Suprapubic skin (tissue), 4 donors: Measurements from ENCODE around the gene ARFRP1. TPM values are rescaled to one million over a fixed set of nuclear protein-coding genes. Genes with fewer than 3 reads are reported as not detected.

Experiments
- DNase-seq, 2 donors: peaks; one replicate each; pipeline ENCODE4 v3.0.0-alpha.2; 2019; ENCODE audit warnings: low spot score in 2 of 2
- H3K27ac ChIP-seq: fragments of 200-600 bp; sonication (generic); one replicate; pipeline ENCODE4 v1.5.1; 2019
- H3K27me3 ChIP-seq: fragments of 200-600 bp; sonication (generic); one replicate; pipeline ENCODE4 v1.5.1; 2019
- H3K36me3 ChIP-seq: fragments of 200-600 bp; sonication (generic); one replicate; pipeline ENCODE4 v1.5.1; 2019
- H3K4me1 ChIP-seq: fragments of 200-600 bp; sonication (generic); one replicate; pipeline ENCODE4 v1.5.1; 2019
- H3K4me3 ChIP-seq: fragments of 200-600 bp; sonication (generic); one replicate; pipeline ENCODE4 v1.5.1; 2019; ENCODE audit warnings: mild to moderate bottlenecking
- H3K9me3 ChIP-seq: fragments of 200-600 bp; sonication (generic); one replicate; pipeline ENCODE4 v1.5.1; 2019
- EP300 ChIP-seq: sonication (generic); formaldehyde crosslinking; IDR thresholded peaks from one replicate; pipeline ENCODE4 v1.6.1; 2017; ENCODE audit warnings: antibody characterized with exemption
- POLR2A ChIP-seq, 2 donors: fragments of 450-650 bp; IDR thresholded peaks; one replicate each; pipeline ENCODE4 v1.6.1; 2017; ENCODE audit warnings: antibody characterized with exemption in 2 of 2, mild to moderate bottlenecking in 2 of 2, moderate library complexity in 2 of 2
- POLR2AphosphoS5 ChIP-seq, 3 donors: sonication (generic); formaldehyde crosslinking; IDR thresholded peaks; one replicate each; pipeline ENCODE4 v1.6.1; 2017; ENCODE audit warnings: antibody characterized with exemption in 3 of 3
- WGBS: methylation state at CpG from one replicate; pipeline ENCODE4 v1.1.5; 2018; 5-methylcytosine and 5-hydroxymethylcytosine counted together
- total RNA-seq, 4 donors: library from RNA; depleted of rRNA; stranded (reverse); fragments of >200 nt; gene quantifications; one replicate each; pipeline ENCODE4 v1.1.0, GENCODE V29; 2016
- TF ChIP-seq, protein P1 (sequence below), 2 donors: fragments of 200-600 bp in 1 of 2; fragments of 450-650 bp in 1 of 2; sonication (generic) in 1 of 2; IDR thresholded peaks; one replicate each; pipeline ENCODE4 v1.5.1; 2016 to 2019; ENCODE audit warnings: antibody characterized with exemption in 2 of 2, mild to moderate bottlenecking in 1 of 2, moderate library complexity in 1 of 2

ARFRP1 gene
- total RNA-seq, 4 donors from 2014 or later, result 22.1 to 31.9 (median 27.6) TPM

DNA sequence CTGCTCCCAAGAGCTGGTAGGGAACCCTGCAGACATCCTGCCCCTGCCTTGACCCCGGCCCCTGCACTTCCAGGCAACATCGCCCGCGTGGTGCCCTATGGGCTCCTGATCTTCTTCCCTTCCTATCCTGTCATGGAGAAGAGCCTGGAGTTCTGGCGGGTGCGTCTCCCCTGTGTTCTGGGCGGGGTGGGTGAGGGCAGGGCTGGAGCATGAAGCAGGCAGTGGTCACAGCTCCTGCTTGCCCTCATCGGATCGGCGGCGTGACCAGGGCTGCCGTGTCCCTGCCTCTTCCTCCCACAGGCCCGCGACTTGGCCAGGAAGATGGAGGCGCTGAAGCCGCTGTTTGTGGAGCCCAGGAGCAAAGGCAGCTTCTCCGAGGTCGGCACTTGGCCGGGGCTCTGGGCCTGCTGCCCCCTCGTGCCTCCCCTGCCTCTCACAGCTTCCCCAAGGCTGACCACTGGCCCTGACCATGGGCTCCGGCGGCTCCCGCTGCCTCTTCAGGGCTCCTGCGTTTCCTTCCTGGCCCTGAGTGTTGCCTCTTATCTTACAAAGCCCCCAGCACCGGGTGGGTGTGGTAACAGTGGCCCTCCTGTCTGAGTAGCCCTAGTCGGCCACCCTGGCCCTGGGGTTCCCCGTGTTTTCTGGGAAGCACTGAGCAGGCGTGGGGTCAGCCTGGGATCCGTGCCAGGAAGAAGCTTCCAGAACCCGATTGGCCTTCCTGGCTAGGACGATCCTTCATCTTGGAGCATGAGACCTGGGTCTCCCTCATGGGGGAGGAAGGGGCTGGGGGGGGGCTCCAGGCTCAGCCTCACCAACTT, 19.3 kb downstream of the ARFRP1 start:
- H3K4me1 ChIP-seq, result peaks cover 76% of the 10 kb centered on the region

DNA sequence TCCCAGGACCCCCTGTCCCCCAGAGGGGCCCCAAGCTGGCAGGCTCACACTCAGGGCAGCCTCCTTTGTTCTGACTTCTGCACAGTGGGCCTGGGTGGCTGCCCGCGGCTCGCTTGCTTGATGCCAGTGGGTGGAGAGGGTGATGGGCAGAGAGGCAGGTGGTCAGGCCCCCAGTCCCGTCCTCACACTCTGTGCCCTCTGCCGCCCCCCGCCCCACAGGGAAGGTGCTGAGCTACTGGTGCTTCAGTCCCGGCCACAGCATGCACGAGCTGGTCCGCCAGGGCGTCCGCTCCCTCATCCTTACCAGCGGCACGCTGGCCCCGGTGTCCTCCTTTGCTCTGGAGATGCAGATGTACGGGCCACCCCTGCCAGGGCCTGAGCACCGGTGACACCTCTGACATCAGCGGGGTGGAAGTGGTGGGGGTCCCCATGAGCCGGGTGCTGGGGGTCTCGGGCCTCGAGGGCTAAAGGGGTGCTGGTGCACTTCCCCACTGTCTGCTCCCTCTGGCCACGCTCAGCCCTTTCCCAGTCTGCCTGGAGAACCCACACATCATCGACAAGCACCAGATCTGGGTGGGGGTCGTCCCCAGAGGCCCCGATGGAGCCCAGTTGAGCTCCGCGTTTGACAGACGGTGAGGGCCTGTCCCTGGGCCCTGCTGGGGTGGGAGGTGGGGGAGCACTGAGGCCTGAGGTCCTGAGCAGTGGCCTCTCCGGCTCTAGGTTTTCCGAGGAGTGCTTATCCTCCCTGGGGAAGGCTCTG, 20.2 kb downstream of the ARFRP1 start:
- Histone ChIP-seq H3K4me3 (no peak overlapping the region), H3K27me3 (no peaks in the 10 kb centered on the region), H3K9me3 (no peaks in the 10 kb centered on the region), H3K4me1 (peaks cover 80% of the 10 kb centered on the region), H3K36me3 (no peaks in the 10 kb centered on the region), H3K27ac (peak overlapping the region; percentile 90)
- WGBS, result 85% methylated on average over 8 of the region's 29 CpGs
- TF ChIP-seq POLR2AphosphoS5 (IDR thresholded peaks at IDR 0.05), result no peak
- DNase-seq, result no peak

More for the DNA sequence above, 19.3 kb downstream of the ARFRP1 start:
- H3K9me3 ChIP-seq, result no peaks in the 10 kb centered on the region
- no peaks in the 10 kb centered on the region for H3K36me3 ChIP-seq
- WGBS, result 68% methylated on average over 8 of the region's 31 CpGs
- H3K4me3 ChIP-seq, result no peak overlapping the region
- H3K27me3 ChIP-seq, result no peaks in the 10 kb centered on the region
- no peak for DNase-seq
- peak overlapping the region; percentile 90 for H3K27ac ChIP-seq
- TF ChIP-seq EP300, result no peak
- TF ChIP-seq, protein P1, sequence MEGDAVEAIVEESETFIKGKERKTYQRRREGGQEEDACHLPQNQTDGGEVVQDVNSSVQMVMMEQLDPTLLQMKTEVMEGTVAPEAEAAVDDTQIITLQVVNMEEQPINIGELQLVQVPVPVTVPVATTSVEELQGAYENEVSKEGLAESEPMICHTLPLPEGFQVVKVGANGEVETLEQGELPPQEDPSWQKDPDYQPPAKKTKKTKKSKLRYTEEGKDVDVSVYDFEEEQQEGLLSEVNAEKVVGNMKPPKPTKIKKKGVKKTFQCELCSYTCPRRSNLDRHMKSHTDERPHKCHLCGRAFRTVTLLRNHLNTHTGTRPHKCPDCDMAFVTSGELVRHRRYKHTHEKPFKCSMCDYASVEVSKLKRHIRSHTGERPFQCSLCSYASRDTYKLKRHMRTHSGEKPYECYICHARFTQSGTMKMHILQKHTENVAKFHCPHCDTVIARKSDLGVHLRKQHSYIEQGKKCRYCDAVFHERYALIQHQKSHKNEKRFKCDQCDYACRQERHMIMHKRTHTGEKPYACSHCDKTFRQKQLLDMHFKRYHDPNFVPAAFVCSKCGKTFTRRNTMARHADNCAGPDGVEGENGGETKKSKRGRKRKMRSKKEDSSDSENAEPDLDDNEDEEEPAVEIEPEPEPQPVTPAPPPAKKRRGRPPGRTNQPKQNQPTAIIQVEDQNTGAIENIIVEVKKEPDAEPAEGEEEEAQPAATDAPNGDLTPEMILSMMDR (IDR thresholded peaks at IDR 0.05), result no peak
- TF ChIP-seq POLR2A (IDR thresholded peaks at IDR 0.05), result no peak
- TF ChIP-seq POLR2AphosphoS5 (IDR thresholded peaks at IDR 0.05), result no peak

DNA sequence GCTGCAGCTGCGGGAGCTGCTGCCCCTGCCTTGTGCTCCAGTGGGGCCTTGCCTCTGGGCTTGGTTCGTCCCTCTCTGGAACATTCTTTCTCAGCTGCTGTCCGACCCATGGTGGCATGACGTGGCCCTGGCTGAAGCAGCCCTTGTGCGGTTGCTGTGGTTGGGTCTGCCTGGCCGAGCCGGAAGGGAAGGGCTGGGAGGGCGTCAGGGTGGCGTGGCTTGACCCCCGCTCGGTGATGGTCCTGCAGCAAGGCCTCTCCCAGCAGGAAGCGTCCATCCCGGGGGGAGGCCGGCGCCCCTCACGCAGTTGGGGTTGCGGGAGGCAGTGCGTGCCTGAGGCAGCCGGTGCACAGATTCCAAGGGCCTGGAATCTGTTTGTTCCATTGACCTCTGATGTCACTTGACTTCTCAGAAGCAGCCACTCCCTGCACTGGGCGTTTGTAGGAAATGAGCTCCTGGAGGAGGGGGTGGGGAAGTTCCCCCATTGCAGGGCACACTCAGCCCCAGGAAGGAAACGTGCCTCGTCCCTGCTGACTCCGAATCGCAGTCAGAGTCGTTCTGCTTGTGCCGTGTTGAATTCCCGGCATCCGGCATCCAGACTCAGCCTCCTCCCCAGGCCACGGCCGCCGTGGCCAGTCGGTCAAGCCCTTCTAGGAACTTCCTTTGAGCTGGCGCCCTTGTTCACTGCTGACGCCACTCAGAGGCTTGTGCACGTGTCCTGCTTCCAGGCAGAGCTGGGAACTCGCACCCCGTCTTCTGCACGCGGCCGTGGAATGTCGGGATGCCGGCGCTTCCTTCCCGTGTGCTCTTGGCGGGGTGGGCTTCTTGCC, 21.1 kb downstream of the ARFRP1 start:
- Histone ChIP-seq H3K9me3 (no peaks in the 10 kb centered on the region), H3K27ac (peak overlapping the region; percentile 90), H3K36me3 (no peaks in the 10 kb centered on the region), H3K4me1 (peaks cover 81% of the 10 kb centered on the region), H3K27me3 (no peaks in the 10 kb centered on the region), H3K4me3 (peak overlapping the region; percentile 4)
- DNase-seq, result peak; percentile 87 to 88
- TF ChIP-seq POLR2A (IDR thresholded peaks at IDR 0.05) (no peak), EP300 (no peak), POLR2AphosphoS5 (IDR thresholded peaks at IDR 0.05) (peak in 1 of 3 donors; percentile 28)
- TF ChIP-seq, protein P1 (IDR thresholded peaks at IDR 0.05), result no peak
- 22% methylated on average over 25 of the region's 45 CpGs for WGBS

DNA sequence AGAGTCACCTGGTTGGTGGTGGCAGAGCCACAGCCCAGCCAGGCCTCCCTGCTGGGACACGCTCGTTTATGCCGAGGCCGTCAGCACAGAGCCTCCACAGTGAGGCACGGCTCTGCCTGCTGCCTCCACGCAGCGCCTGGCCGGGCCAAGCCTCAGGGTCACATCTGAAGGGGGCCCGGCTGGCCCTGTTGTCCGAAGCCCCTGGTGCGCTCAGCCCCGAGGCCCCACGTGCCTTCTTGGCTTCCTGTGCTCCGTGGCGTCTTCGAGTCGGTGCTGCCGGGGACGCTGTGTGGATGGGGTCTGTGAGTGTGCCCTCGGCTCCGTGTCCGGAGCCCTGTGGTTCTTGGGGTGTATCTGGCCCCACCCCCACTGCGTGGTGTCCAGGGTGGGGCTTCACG, 21.7 kb downstream of the ARFRP1 start:
- no peaks in the 10 kb centered on the region for H3K27me3 ChIP-seq

More for the DNA sequence above, 21.7 kb downstream of the ARFRP1 start:
- Histone ChIP-seq H3K27ac (peak overlapping the region; percentile 90), H3K4me1 (peaks cover 77% of the 10 kb centered on the region), H3K4me3 (peak overlapping the region; percentile 4), H3K36me3 (no peaks in the 10 kb centered on the region), H3K9me3 (no peaks in the 10 kb centered on the region)
- DNase-seq, result no peak
- TF ChIP-seq, protein P1 (IDR thresholded peaks at IDR 0.05), result no peak
- TF ChIP-seq POLR2AphosphoS5 (IDR thresholded peaks at IDR 0.05) (no peak), EP300 (no peak), POLR2A (IDR thresholded peaks at IDR 0.05) (no peak)
- 72% methylated on average over 11 of the region's 24 CpGs for WGBS
